ENCODE results near the gene COX8C. TPM values are rescaled to one million over a fixed set of nuclear protein-coding genes. Genes with fewer than 3 reads are reported as not detected.

COX8C gene
- total RNA-seq, 4 donors from 2014 or later = not detected

DNA sequence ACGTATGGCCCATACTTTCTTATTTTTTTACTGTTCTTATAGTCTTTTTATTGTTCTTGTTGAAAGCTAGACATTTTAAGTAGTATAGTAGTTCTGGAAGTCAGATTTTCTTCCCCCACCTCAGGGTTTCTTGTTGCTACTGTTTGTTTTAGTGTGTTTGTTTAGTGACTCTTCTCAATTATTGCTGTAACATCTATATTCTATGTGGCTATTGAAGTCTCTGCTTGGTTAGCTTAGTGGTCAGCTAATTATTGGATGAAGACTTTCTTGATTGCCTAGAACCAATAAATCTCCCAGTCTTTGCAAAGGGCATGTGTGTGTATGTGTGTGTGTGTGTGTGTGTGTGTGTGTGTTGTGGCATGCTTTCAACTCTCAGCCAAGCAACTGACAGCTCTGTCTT lies 49.5 kb downstream of the COX8C start:
- TF ChIP-seq, protein P1, sequence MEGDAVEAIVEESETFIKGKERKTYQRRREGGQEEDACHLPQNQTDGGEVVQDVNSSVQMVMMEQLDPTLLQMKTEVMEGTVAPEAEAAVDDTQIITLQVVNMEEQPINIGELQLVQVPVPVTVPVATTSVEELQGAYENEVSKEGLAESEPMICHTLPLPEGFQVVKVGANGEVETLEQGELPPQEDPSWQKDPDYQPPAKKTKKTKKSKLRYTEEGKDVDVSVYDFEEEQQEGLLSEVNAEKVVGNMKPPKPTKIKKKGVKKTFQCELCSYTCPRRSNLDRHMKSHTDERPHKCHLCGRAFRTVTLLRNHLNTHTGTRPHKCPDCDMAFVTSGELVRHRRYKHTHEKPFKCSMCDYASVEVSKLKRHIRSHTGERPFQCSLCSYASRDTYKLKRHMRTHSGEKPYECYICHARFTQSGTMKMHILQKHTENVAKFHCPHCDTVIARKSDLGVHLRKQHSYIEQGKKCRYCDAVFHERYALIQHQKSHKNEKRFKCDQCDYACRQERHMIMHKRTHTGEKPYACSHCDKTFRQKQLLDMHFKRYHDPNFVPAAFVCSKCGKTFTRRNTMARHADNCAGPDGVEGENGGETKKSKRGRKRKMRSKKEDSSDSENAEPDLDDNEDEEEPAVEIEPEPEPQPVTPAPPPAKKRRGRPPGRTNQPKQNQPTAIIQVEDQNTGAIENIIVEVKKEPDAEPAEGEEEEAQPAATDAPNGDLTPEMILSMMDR (IDR thresholded peaks at IDR 0.05) = no peak
- TF ChIP-seq POLR2A (IDR thresholded peaks at IDR 0.05) = no peak
- Histone ChIP-seq H3K36me3 (no peaks in the 10 kb centered on the region), H3K27me3 (no peaks in the 10 kb centered on the region), H3K4me1 (no peaks in the 10 kb centered on the region), H3K4me3 (no peak overlapping the region), H3K9me3 (no peaks in the 10 kb centered on the region), H3K27ac (no peak overlapping the region)
- no peak for DNase-seq
- intact Hi-C loops (cut with DNase I; ENCODE audit: low total_unique reads) = no loop called here

Small RNA genes within 50 kb of the gene (small RNA-seq; reads per million reads assigned to genes)
- not detected for gene RF00019

Other genes starting within 250 kb of the COX8C start
- 10 to 100 TPM; 19.7 to 97.7 (median 26.5) TPM for gene ITPK1, start 231.3 kb upstream of the COX8C start, total RNA-seq
- gene MOAP1, start 162.3 kb upstream of the COX8C start, total RNA-seq = 10 to 100 TPM; 14.6 to 37.1 (median 20.4) TPM
- gene LYSET, start 161.9 kb upstream of the COX8C start, total RNA-seq = 10 to 100 TPM in 2 of 4 donors, 1 to 10 TPM in 1, under 1 TPM in 1; 0.51 to 21.8 (median 14.4) TPM
- 10 to 100 TPM in 2 of 4 donors, 1 to 10 TPM in 1, under 1 TPM in 1; 0.51 to 16.7 (median 11.8) TPM for gene GON7, start 140.1 kb upstream of the COX8C start, total RNA-seq
- 10 to 100 TPM; 15.6 to 55.2 (median 33.1) TPM for gene UBR7, start 139.9 kb upstream of the COX8C start, total RNA-seq
- 10 to 100 TPM; 16.7 to 60.4 (median 55.3) TPM for gene BTBD7, start 14.1 kb upstream of the COX8C start, total RNA-seq
- under 1 TPM in 2 of 4 donors, not detected in 2; 0.24 to 0.35 TPM for gene UNC79, start 83.8 kb downstream of the COX8C start, total RNA-seq